ENCODE measurements around the gene CHADL. TPM values are rescaled to one million over a fixed set of nuclear protein-coding genes. Genes with fewer than 3 reads are reported as not detected.
A peak's percentile ranks its signal among the peaks of the same experiment; 100 is the strongest.

Gene CHADL
- polyA plus RNA-seq, 2 donors, result 2.8 to 5.9 TPM

- 73 to 75% methylated on average over 4 of the region's 4 CpGs for WGBS, 2 donors
- no peaks in the 10 kb centered on the region for H3K27me3 ChIP-seq (ENCODE audit: control insufficient read depth in 1 of 2, insufficient read depth in 2 of 2, low read length in 2 of 2)
- peaks cover 11 to 26% of the 10 kb centered on the region in 2 donors for H3K36me3 ChIP-seq (ENCODE audit: control insufficient read depth in 2 of 2, insufficient read depth in 2 of 2, low read length in 1 of 2)
- no peaks in the 10 kb centered on the region for H3K9me3 ChIP-seq (ENCODE audit: control insufficient read depth in 2 of 2, insufficient read depth in 1 of 2, low read depth in 1 of 2, low read length in 1 of 2)
- no peak overlapping the region for H3K27ac ChIP-seq (ENCODE audit: low read depth in 2 of 2, low read length in 1 of 2)
- H3K4me3 ChIP-seq (ENCODE audit: low read depth in 1 of 2, low read length in 2 of 2), result no peak overlapping the region
- H3K4me1 ChIP-seq (ENCODE audit: control insufficient read depth in 2 of 2, insufficient read depth in 2 of 2, low read length in 1 of 2), result peaks cover 2 to 3% of the 10 kb centered on the region in 2 donors
Observed at GRCh38 chr22:41274856-41275255, 34.1 kb upstream of the CHADL start.

- Histone ChIP-seq H3K36me3 (ENCODE audit: control insufficient read depth in 2 of 2, insufficient read depth in 2 of 2, low read length in 1 of 2) (peaks cover 11 to 28% of the 10 kb centered on the region in 2 donors), H3K4me1 (ENCODE audit: control insufficient read depth in 2 of 2, insufficient read depth in 2 of 2, low read length in 1 of 2) (peaks cover 2 to 3% of the 10 kb centered on the region in 2 donors), H3K27ac (ENCODE audit: low read depth in 2 of 2, low read length in 1 of 2) (peak overlapping the region; percentile 67 to 81), H3K9me3 (ENCODE audit: control insufficient read depth in 2 of 2, insufficient read depth in 1 of 2, low read depth in 1 of 2, low read length in 1 of 2) (no peaks in the 10 kb centered on the region), H3K4me3 (ENCODE audit: low read depth in 1 of 2, low read length in 2 of 2) (no peak overlapping the region), H3K27me3 (ENCODE audit: control insufficient read depth in 1 of 2, insufficient read depth in 2 of 2, low read length in 2 of 2) (no peaks in the 10 kb centered on the region)
- 56 to 75% methylated on average over 7 of the region's 7 CpGs for WGBS, 2 donors
Observed at GRCh38 chr22:41273128-41273527, 32.4 kb upstream of the CHADL start.

DNA sequence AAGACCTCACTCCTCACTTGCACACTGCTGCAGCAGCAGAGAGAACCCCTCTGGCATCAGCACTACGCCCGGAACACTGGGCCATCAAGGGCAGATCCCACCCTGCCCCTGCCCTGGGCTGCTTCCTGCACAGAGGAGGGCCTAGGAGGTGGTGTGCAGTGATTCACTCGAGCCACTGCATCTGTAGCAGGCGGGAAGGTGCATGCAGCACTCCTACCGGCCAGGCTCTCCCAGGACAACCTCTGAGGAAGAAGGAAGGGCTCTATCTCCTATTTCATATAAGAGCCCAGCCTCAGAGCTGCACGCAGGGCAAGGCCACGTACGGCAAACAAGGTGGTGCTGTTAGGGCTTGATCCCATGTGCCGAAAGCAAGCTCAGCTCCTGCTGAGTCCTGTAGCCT, 31.1 kb upstream of the CHADL start:
- H3K4me3 ChIP-seq (ENCODE audit: low read depth in 1 of 2, low read length in 2 of 2), result no peak overlapping the region
- H3K36me3 ChIP-seq (ENCODE audit: control insufficient read depth in 2 of 2, insufficient read depth in 2 of 2, low read length in 1 of 2), result peaks cover 6 to 36% of the 10 kb centered on the region in 2 donors
- H3K27ac ChIP-seq (ENCODE audit: low read depth in 2 of 2, low read length in 1 of 2), result peak overlapping the region; percentile 67 to 81
- H3K9me3 ChIP-seq (ENCODE audit: control insufficient read depth in 2 of 2, insufficient read depth in 1 of 2, low read depth in 1 of 2, low read length in 1 of 2), result no peaks in the 10 kb centered on the region
- WGBS, 2 donors, result 56 to 69% methylated on average over 9 of the region's 9 CpGs
- H3K27me3 ChIP-seq (ENCODE audit: control insufficient read depth in 1 of 2, insufficient read depth in 2 of 2, low read length in 2 of 2), result no peaks in the 10 kb centered on the region
- H3K4me1 ChIP-seq (ENCODE audit: control insufficient read depth in 2 of 2, insufficient read depth in 2 of 2, low read length in 1 of 2), result peaks cover 2 to 3% of the 10 kb centered on the region in 2 donors

DNA sequence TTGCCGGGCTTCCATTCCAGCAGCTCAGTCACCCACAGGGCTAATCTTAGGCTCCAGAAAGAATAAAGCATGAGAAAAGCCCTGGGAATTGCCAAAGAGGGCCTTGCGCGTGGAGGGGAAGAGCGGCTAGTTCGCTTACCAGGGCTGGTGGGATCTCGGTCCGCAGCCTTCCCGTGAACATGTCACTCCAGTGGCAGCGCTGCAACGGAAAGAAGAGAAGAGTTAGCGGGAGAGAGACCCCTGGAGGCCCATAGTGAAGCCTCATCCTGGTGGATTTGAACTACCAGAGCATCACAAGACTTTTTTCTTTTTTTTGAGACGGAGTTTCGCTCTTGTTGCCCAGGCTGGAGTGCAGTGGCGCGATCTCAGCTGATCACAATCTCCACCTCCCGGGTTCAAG, 27.2 kb upstream of the CHADL start:
- Histone ChIP-seq H3K36me3 (ENCODE audit: control insufficient read depth in 2 of 2, insufficient read depth in 2 of 2, low read length in 1 of 2) (peaks cover 6 to 48% of the 10 kb centered on the region in 2 donors), H3K4me3 (ENCODE audit: low read depth in 1 of 2, low read length in 2 of 2) (no peak overlapping the region), H3K27ac (ENCODE audit: low read depth in 2 of 2, low read length in 1 of 2) (no peak overlapping the region), H3K4me1 (ENCODE audit: control insufficient read depth in 2 of 2, insufficient read depth in 2 of 2, low read length in 1 of 2) (peaks cover 2 to 3% of the 10 kb centered on the region in 2 donors), H3K27me3 (ENCODE audit: control insufficient read depth in 1 of 2, insufficient read depth in 2 of 2, low read length in 2 of 2) (no peaks in the 10 kb centered on the region), H3K9me3 (ENCODE audit: control insufficient read depth in 2 of 2, insufficient read depth in 1 of 2, low read depth in 1 of 2, low read length in 1 of 2) (no peaks in the 10 kb centered on the region)
- 94 to 96% methylated on average over 16 of the region's 16 CpGs for WGBS, 2 donors

- Histone ChIP-seq H3K27ac (ENCODE audit: low read depth in 2 of 2, low read length in 1 of 2) (no peak overlapping the region), H3K27me3 (ENCODE audit: control insufficient read depth in 1 of 2, insufficient read depth in 2 of 2, low read length in 2 of 2) (no peaks in the 10 kb centered on the region), H3K4me3 (ENCODE audit: low read depth in 1 of 2, low read length in 2 of 2) (no peak overlapping the region), H3K4me1 (ENCODE audit: control insufficient read depth in 2 of 2, insufficient read depth in 2 of 2, low read length in 1 of 2) (peaks cover 0 to 2% of the 10 kb centered on the region in 2 donors), H3K36me3 (ENCODE audit: control insufficient read depth in 2 of 2, insufficient read depth in 2 of 2, low read length in 1 of 2) (peaks cover 12 to 66% of the 10 kb centered on the region in 2 donors), H3K9me3 (ENCODE audit: control insufficient read depth in 2 of 2, insufficient read depth in 1 of 2, low read depth in 1 of 2, low read length in 1 of 2) (no peaks in the 10 kb centered on the region)
- 82 to 85% methylated on average over 15 of the region's 15 CpGs for WGBS, 2 donors
Observed at GRCh38 chr22:41264408-41264941, 23.7 kb upstream of the CHADL start.

GRCh38 chr22:41263704-41264103, 23.0 kb upstream of the CHADL start:
- Histone ChIP-seq H3K9me3 (ENCODE audit: control insufficient read depth in 2 of 2, insufficient read depth in 1 of 2, low read depth in 1 of 2, low read length in 1 of 2) (no peaks in the 10 kb centered on the region), H3K4me3 (ENCODE audit: low read depth in 1 of 2, low read length in 2 of 2) (no peak overlapping the region), H3K4me1 (ENCODE audit: control insufficient read depth in 2 of 2, insufficient read depth in 2 of 2, low read length in 1 of 2) (peaks cover 0 to 2% of the 10 kb centered on the region in 2 donors), H3K27ac (ENCODE audit: low read depth in 2 of 2, low read length in 1 of 2) (no peak overlapping the region), H3K36me3 (ENCODE audit: control insufficient read depth in 2 of 2, insufficient read depth in 2 of 2, low read length in 1 of 2) (peaks cover 12 to 66% of the 10 kb centered on the region in 2 donors), H3K27me3 (ENCODE audit: control insufficient read depth in 1 of 2, insufficient read depth in 2 of 2, low read length in 2 of 2) (no peaks in the 10 kb centered on the region)
- WGBS, 2 donors, result 85 to 87% methylated on average over 2 of the region's 2 CpGs

DNA sequence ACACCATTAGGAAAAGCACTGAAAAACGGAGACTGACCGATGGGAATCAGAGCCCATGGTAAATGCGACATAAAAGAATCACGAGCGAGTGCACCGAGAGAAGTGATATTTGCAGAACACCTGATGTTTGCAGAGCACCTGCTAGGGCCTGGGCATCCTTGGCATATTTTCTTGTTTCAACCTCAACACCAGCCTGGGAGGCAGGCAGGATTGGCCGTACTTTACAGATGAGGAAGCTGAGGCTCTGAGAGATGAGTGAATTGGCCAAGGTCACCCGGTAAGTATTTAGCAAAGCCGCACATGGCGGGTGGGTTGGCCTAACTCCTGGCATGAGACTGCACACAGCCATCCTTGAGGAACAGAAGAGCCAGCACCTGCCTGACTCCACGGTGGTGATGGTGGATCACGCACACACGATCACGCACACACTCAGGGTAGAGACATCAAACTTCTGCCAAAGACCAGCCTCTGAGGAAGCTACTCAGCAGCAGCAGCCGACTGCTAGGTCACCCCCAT, 21.6 kb upstream of the CHADL start:
- H3K4me1 ChIP-seq (ENCODE audit: control insufficient read depth in 2 of 2, insufficient read depth in 2 of 2, low read length in 1 of 2), result peaks cover 0 to 2% of the 10 kb centered on the region in 2 donors
- WGBS, 2 donors, result 94 to 95% methylated on average over 15 of the region's 15 CpGs

GRCh38 chr22:41261541-41262249, 21.0 kb upstream of the CHADL start:
- no peaks in the 10 kb centered on the region for H3K9me3 ChIP-seq (ENCODE audit: control insufficient read depth in 2 of 2, insufficient read depth in 1 of 2, low read depth in 1 of 2, low read length in 1 of 2)
- H3K4me1 ChIP-seq (ENCODE audit: control insufficient read depth in 2 of 2, insufficient read depth in 2 of 2, low read length in 1 of 2), result peaks cover under 1 to 2% of the 10 kb centered on the region in 2 donors
- 67 to 76% methylated on average over 12 of the region's 12 CpGs for WGBS, 2 donors
- H3K27me3 ChIP-seq (ENCODE audit: control insufficient read depth in 1 of 2, insufficient read depth in 2 of 2, low read length in 2 of 2), result no peaks in the 10 kb centered on the region
- peaks cover 16 to 71% of the 10 kb centered on the region in 2 donors for H3K36me3 ChIP-seq (ENCODE audit: control insufficient read depth in 2 of 2, insufficient read depth in 2 of 2, low read length in 1 of 2)
- no peak overlapping the region for H3K4me3 ChIP-seq (ENCODE audit: low read depth in 1 of 2, low read length in 2 of 2)
- no peak overlapping the region for H3K27ac ChIP-seq (ENCODE audit: low read depth in 2 of 2, low read length in 1 of 2)

More for the DNA sequence above, 21.6 kb upstream of the CHADL start:
- Histone ChIP-seq H3K27me3 (ENCODE audit: control insufficient read depth in 1 of 2, insufficient read depth in 2 of 2, low read length in 2 of 2) (no peaks in the 10 kb centered on the region), H3K4me3 (ENCODE audit: low read depth in 1 of 2, low read length in 2 of 2) (no peak overlapping the region), H3K9me3 (ENCODE audit: control insufficient read depth in 2 of 2, insufficient read depth in 1 of 2, low read depth in 1 of 2, low read length in 1 of 2) (no peaks in the 10 kb centered on the region), H3K36me3 (ENCODE audit: control insufficient read depth in 2 of 2, insufficient read depth in 2 of 2, low read length in 1 of 2) (peaks cover 16 to 69% of the 10 kb centered on the region in 2 donors), H3K27ac (ENCODE audit: low read depth in 2 of 2, low read length in 1 of 2) (no peak overlapping the region)

GRCh38 chr22:41260871-41261270, 20.1 kb upstream of the CHADL start:
- peaks cover 2 to 6% of the 10 kb centered on the region in 2 donors for H3K4me1 ChIP-seq (ENCODE audit: control insufficient read depth in 2 of 2, insufficient read depth in 2 of 2, low read length in 1 of 2)
- no peaks in the 10 kb centered on the region for H3K9me3 ChIP-seq (ENCODE audit: control insufficient read depth in 2 of 2, insufficient read depth in 1 of 2, low read depth in 1 of 2, low read length in 1 of 2)
- H3K27me3 ChIP-seq (ENCODE audit: control insufficient read depth in 1 of 2, insufficient read depth in 2 of 2, low read length in 2 of 2), result no peaks in the 10 kb centered on the region
- WGBS, 2 donors, result 94 to 95% methylated on average over 7 of the region's 7 CpGs
- H3K36me3 ChIP-seq (ENCODE audit: control insufficient read depth in 2 of 2, insufficient read depth in 2 of 2, low read length in 1 of 2), result peaks cover 19 to 79% of the 10 kb centered on the region in 2 donors
- H3K27ac ChIP-seq (ENCODE audit: low read depth in 2 of 2, low read length in 1 of 2), result no peak overlapping the region
- no peak overlapping the region for H3K4me3 ChIP-seq (ENCODE audit: low read depth in 1 of 2, low read length in 2 of 2)
